Measurements from ENCODE around the gene PLXNB1.

- TF ChIP-seq KLF17 (tag by site-specific recombination; IDR thresholded peaks at IDR 0.05) = no peak
- TF ChIP-seq CTCF (tag by site-specific recombination; IDR thresholded peaks at IDR 0.05) = no peak
- TF ChIP-seq ZNF664 (tag by site-specific recombination; IDR thresholded peaks at IDR 0.05) = no peak
- no peak for TF ChIP-seq ZNF324 (tag by site-specific recombination; IDR thresholded peaks at IDR 0.05)
- TF ChIP-seq KLF10 (tag by site-specific recombination; IDR thresholded peaks at IDR 0.05) = no peak
- TF ChIP-seq BCL11A (tag by site-specific recombination; IDR thresholded peaks at IDR 0.05; ENCODE audit: low read depth) = no peak
- TF ChIP-seq YY1 (tag by site-specific recombination; IDR thresholded peaks at IDR 0.05) = no peak
These were observed 33.8 kb upstream of the PLXNB1 start for GRCh38 chr3:48463703-48464102.

Data from HEK293 (cell line).